Measurements from ENCODE around the gene LRRC10. TPM values are rescaled to one million over a fixed set of nuclear protein-coding genes. Genes with fewer than 3 reads are reported as not detected.

The LRRC10 gene
- polyA plus RNA-seq, 2 of the 4 experiments (the other 2 are of a cell fraction): not detected

DNA sequence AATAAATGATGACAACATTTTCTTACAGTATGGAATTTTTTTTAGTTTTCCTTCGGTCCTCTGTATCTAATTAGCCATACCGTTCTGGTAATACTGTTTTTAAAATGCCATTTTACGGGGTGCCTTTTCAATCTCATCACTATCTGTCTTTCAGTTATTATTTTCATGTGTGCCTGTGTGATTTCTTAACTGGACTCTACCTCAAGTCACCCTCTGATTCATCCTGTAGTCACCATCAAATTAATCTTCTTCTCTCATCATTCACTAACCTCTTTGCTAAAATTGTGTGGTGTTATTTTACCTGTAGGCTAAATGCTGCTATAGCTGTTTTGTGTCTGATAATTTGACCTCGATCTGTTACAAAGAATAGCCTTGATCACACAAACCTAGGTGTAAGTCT, 41.5 kb downstream of the LRRC10 start:
- Histone ChIP-seq H3K4me1 (peaks cover 35% of the 10 kb centered on the region), H3K27ac (peak overlapping the region; percentile 74 to 89), H3K9me3 (no peaks in the 10 kb centered on the region), H3K4me3 (peak overlapping the region; percentile 20; the same call in 1 of the 3 replicates), H3K4me2 (peak overlapping the region; percentile 92)
- DNase-seq (ENCODE audit: low read depth in 1 of 2, low spot score in 1 of 2) (no peak), FAIRE-seq (peak; percentile 56), ATAC-seq (peak; percentile 49 to 52; a peak in 5 of 6 replicates)
- WGBS (ENCODE audit: missing lambda C conversion rate): 8% methylated on average over 4 of the region's 4 CpGs
- ChIA-PET CTCF (interaction anchor here (1.0 to 5.1 kb wide), 12 partner anchors 12 to 212 kb away, joined by 3 to 78 read pairs (median 17); partner anchors contain the start of genes CCT2 and FRS2), POLR2A (interaction anchor here (1.2 to 3.1 kb wide), 3 partner anchors 11 to 99 kb away, joined by 4 to 20 read pairs (median 6); partner anchors contain the start of genes CCT2 and FRS2)
- peak in 1 of 2 experiments; percentile 43; a peak in 1 of 4 replicates for TF ChIP-seq CEBPB (IDR thresholded peaks at IDR 0.05)
- TF ChIP-seq FOSL2 (IDR thresholded peaks at IDR 0.05): peak; percentile 73
- TF ChIP-seq FOSL2 (CRISPR knock-in tag; IDR thresholded peaks at IDR 0.05): peak; percentile 63
- no peak for TF ChIP-seq FOSB (CRISPR knock-in tag; IDR thresholded peaks at IDR 0.05)
- no peak for TF ChIP-seq TFCP2L1 (CRISPR knock-in tag; IDR thresholded peaks at IDR 0.05)
- peak; percentile 57 for TF ChIP-seq JUNB (IDR thresholded peaks at IDR 0.05)
- TF ChIP-seq, protein P1, sequence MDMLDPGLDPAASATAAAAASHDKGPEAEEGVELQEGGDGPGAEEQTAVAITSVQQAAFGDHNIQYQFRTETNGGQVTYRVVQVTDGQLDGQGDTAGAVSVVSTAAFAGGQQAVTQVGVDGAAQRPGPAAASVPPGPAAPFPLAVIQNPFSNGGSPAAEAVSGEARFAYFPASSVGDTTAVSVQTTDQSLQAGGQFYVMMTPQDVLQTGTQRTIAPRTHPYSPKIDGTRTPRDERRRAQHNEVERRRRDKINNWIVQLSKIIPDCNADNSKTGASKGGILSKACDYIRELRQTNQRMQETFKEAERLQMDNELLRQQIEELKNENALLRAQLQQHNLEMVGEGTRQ (IDR thresholded peaks at IDR 0.05): no peak
- no peak for TF ChIP-seq HOXB5 (CRISPR knock-in tag; IDR thresholded peaks at IDR 0.05)

- Histone ChIP-seq H3K4me3 (no peak overlapping the region), H3K4me1 (peaks cover 35% of the 10 kb centered on the region), H3K9me3 (no peaks in the 10 kb centered on the region), H3K4me2 (no peak overlapping the region), H3K27ac (no peak overlapping the region)
- POLR2A ChIA-PET: interaction anchor here (1.2 kb wide), 1 partner anchor 19 kb away, joined by 3 read pairs; the partner anchor contains the start of gene CCT2
- no peak for DNase-seq (ENCODE audit: low read depth in 1 of 2, low spot score in 1 of 2)
- CTCF ChIA-PET: interaction anchor here (0.7 to 2.4 kb wide), 4 partner anchors 8 to 55 kb away, joined by 3 to 9 read pairs (median 4); no protein-coding TSS in a partner anchor
- 69% methylated on average over 3 of the region's 3 CpGs for WGBS (ENCODE audit: missing lambda C conversion rate)
- FAIRE-seq: no peak
- no peak for TF ChIP-seq PHF8 (IDR thresholded peaks at IDR 0.05; ENCODE audit: borderline replicate concordance, low read depth)
- no peak for TF ChIP-seq ZSCAN20 (CRISPR knock-in tag; IDR thresholded peaks at IDR 0.05)
- TF ChIP-seq REST (IDR thresholded peaks at IDR 0.05): no peak
- no peak for TF ChIP-seq NPAS2 (CRISPR knock-in tag; IDR thresholded peaks at IDR 0.05; ENCODE audit: borderline replicate concordance)
- no peak for TF ChIP-seq CHD2 (IDR thresholded peaks at IDR 0.05; ENCODE audit: low read length, partially characterized antibody)
- ATAC-seq: peak in 1 of 2 experiments; percentile 44; a peak in 3 of 6 replicates
These were observed 44.1 kb downstream of the LRRC10 start for GRCh38 chr12:69566603-69567002.

- ATAC-seq: no peak
- H3K9me3 ChIP-seq: no peaks in the 10 kb centered on the region
These were observed 47.4 kb downstream of the LRRC10 start for GRCh38 chr12:69563166-69563762.

More at GRCh38 chr12:69563166-69563762, 47.4 kb downstream of the LRRC10 start:
- WGBS (ENCODE audit: missing lambda C conversion rate): 88% methylated on average over 2 of the region's 2 CpGs
- CTCF ChIA-PET: interaction anchor here (1.2 to 1.9 kb wide), 4 partner anchors 7 to 177 kb away, joined by 4 to 10 read pairs (median 6); no protein-coding TSS in a partner anchor
- peaks cover 7% of the 10 kb centered on the region; the same call in 1 of the 3 replicates for H3K4me1 ChIP-seq
- no peak overlapping the region for H3K4me3 ChIP-seq
- TF ChIP-seq CHD4 (IDR thresholded peaks at IDR 0.05; ENCODE audit: borderline replicate concordance): no peak
- no peak for TF ChIP-seq RCOR1 (IDR thresholded peaks at IDR 0.05; ENCODE audit: low read depth, low read length)
- H3K4me2 ChIP-seq: no peak overlapping the region
- FAIRE-seq: no peak
- H3K27ac ChIP-seq: no peak overlapping the region
- DNase-seq (ENCODE audit: low read depth in 1 of 2, low spot score in 1 of 2): no peak
- POLR2A ChIA-PET: no interaction called here

Small RNA genes within 50 kb of the gene (small RNA-seq; reads per million reads assigned to genes)
- 0 to 2.4 (median 0) reads per million in 6 experiments for gene MIR3913-1

Other genes with a start within 250 kb of the LRRC10 start
- gene FRS2, start 140.5 kb downstream of the LRRC10 start, polyA plus RNA-seq (2011; rRNA removed): 23.5 and 28.6 TPM in 2 replicates
- gene FRS2, start 140.5 kb downstream of the LRRC10 start, polyA plus RNA-seq (2017; fragmentation: RNase III; extraction: RNeasy Plus Mini Kit Qiagen cat#74134 plus additional on column Dnase treatment): 13.3 to 14.9 TPM (median 14.1 TPM) in 3 replicates
- gene CCT2, start 25.4 kb downstream of the LRRC10 start, polyA plus RNA-seq (2011; rRNA removed): 492 and 548 TPM in 2 replicates
- gene CCT2, start 25.4 kb downstream of the LRRC10 start, polyA plus RNA-seq (2017; fragmentation: RNase III; extraction: RNeasy Plus Mini Kit Qiagen cat#74134 plus additional on column Dnase treatment): 437 to 442 TPM (median 441 TPM) in 3 replicates
- gene BEST3, start 88.4 kb upstream of the LRRC10 start, polyA plus RNA-seq (2011; rRNA removed): 0.57 and 0.61 TPM in 2 replicates
- 0.78 to 1.2 TPM (median 0.93 TPM) in 3 replicates for gene BEST3, start 88.4 kb upstream of the LRRC10 start, polyA plus RNA-seq (2017; fragmentation: RNase III; extraction: RNeasy Plus Mini Kit Qiagen cat#74134 plus additional on column Dnase treatment)
- 46.4 and 47.9 TPM in 2 replicates for gene RAB3IP, start 128.0 kb upstream of the LRRC10 start, polyA plus RNA-seq (2011; rRNA removed)
- gene RAB3IP, start 128.0 kb upstream of the LRRC10 start, polyA plus RNA-seq (2017; fragmentation: RNase III; extraction: RNeasy Plus Mini Kit Qiagen cat#74134 plus additional on column Dnase treatment): 11.5 to 14.2 TPM (median 12.1 TPM) in 3 replicates
- 0.12 TPM in 1 of 2 replicates, not detected in the other for gene MYRFL, start 214.3 kb upstream of the LRRC10 start, polyA plus RNA-seq (2011; rRNA removed)
- 0.04 TPM in 1 of 3 replicates, not detected in the others for gene MYRFL, start 214.3 kb upstream of the LRRC10 start, polyA plus RNA-seq (2017; fragmentation: RNase III; extraction: RNeasy Plus Mini Kit Qiagen cat#74134 plus additional on column Dnase treatment)